ENCODE data around the gene NDUFAB1. TPM values are rescaled to one million over a fixed set of nuclear protein-coding genes. Genes with fewer than 3 reads are reported as not detected.
A peak's percentile ranks its signal among the peaks of the same experiment; 100 is the strongest.

NDUFAB1 gene
- total and polyA plus RNA-seq, 2 of the 13 experiments (the other 11 are each of a cell fraction or from before 2014, with no cell fraction given): 221 to 601 TPM

DNA sequence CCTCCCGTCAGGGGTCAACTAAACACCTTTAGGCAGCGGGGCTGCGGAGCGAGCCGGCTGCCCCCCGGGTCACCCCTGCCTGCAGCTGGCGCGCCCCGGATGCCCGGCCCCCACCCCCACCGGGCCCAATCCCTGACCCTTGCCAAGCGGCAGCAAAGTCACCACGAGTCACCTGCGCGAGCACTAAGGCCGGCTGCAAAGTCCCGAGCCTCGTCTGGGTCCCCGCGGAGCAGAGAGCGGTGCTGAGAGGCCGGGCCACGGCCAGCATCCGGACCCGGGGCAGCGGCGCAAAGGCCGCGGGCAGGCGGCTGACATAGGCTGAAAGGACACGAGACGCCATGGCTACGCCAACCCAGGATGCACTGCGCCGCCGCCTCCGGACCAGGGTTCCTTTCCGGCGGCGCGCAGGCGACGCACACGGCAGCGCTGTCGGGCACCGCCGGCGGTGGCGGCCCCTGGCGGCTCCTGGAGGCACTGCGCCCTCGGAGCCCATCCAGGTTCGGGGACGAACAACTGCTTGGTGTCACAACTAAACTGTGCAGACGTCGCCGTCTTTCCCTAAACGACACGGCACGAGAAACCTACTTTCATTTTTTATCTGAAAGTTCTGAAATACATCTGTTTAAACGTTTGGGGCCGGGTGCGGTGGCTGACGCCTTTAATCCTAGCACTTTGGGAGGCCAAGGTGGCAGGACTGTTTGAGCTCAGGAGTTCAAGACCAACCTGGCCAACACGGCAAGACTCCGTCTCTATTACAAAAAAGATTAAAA is at the start of gene NDUFAB1 (continued):
- TF ChIP-seq, protein P1, sequence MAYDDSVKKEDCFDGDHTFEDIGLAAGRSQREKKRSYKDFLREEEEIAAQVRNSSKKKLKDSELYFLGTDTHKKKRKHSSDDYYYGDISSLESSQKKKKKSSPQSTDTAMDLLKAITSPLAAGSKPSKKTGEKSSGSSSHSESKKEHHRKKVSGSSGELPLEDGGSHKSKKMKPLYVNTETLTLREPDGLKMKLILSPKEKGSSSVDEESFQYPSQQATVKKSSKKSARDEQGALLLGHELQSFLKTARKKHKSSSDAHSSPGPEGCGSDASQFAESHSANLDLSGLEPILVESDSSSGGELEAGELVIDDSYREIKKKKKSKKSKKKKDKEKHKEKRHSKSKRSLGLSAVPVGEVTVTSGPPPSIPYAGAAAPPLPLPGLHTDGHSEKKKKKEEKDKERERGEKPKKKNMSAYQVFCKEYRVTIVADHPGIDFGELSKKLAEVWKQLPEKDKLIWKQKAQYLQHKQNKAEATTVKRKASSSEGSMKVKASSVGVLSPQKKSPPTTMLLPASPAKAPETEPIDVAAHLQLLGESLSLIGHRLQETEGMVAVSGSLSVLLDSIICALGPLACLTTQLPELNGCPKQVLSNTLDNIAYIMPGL (CRISPR knock-in tag; IDR thresholded peaks at IDR 0.05; ENCODE audit: borderline replicate concordance in 1 of 2, low read depth in 1 of 2): peak; percentile 99
- TF ChIP-seq ATF6 (CRISPR knock-in tag; conservative IDR thresholded peaks at IDR 0.05) (peak; percentile 78), SAFB2 (CRISPR knock-in tag; IDR thresholded peaks at IDR 0.05; ENCODE audit: borderline replicate concordance, low read depth) (0 out of 2 replicates have a peak, but pooled peaks have one; percentile 88), NR2F6 (IDR thresholded peaks at IDR 0.05) (no peak), NR2F6 (CRISPR knock-in tag; IDR thresholded peaks at IDR 0.05) (peak; percentile 60; the same call in 1 of the 2 replicates), E2F2 (CRISPR knock-in tag; IDR thresholded peaks at IDR 0.05; ENCODE audit: borderline replicate concordance) (peak; percentile 84), ZUFSP (CRISPR knock-in tag; IDR thresholded peaks at IDR 0.05; ENCODE audit: borderline replicate concordance) (no peak), RBM39 (IDR thresholded peaks at IDR 0.05; ENCODE audit: low read depth, low read length, poor library complexity, severe bottlenecking) (peak; percentile 92), PHF21A (CRISPR knock-in tag; IDR thresholded peaks at IDR 0.05) (peak; percentile 83; the same call in 1 of the 2 replicates), GTF3A (CRISPR knock-in tag; conservative IDR thresholded peaks at IDR 0.05) (peak; percentile 79; the same call in 1 of the 2 replicates), ZNF709 (CRISPR knock-in tag; IDR thresholded peaks at IDR 0.05) (peak; percentile 92; the same call in 1 of the 2 replicates), AGO2 (optimal IDR thresholded peaks at IDR 0.05; ENCODE audit: low read depth, low read length) (peak; percentile 95), ZNF225 (CRISPR knock-in tag; IDR thresholded peaks at IDR 0.05) (peak; percentile 95), ZNF484 (CRISPR knock-in tag; IDR thresholded peaks at IDR 0.05; ENCODE audit: borderline replicate concordance, low read depth) (peak; percentile 77; the same call in 1 of the 2 replicates), ZNF326 (CRISPR knock-in tag; IDR thresholded peaks at IDR 0.05; ENCODE audit: borderline replicate concordance) (no peak), ZNF136 (CRISPR knock-in tag; IDR thresholded peaks at IDR 0.05; ENCODE audit: low read depth) (peak; percentile 93; the same call in 1 of the 2 replicates), HNF4A (CRISPR knock-in tag; IDR thresholded peaks at IDR 0.05) (peak; percentile 76)
- TF ChIP-seq, protein P2, sequence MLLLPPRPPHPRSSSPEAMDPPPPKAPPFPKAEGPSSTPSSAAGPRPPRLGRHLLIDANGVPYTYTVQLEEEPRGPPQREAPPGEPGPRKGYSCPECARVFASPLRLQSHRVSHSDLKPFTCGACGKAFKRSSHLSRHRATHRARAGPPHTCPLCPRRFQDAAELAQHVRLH (CRISPR knock-in tag; IDR thresholded peaks at IDR 0.05; ENCODE audit: borderline replicate concordance, low read depth): peak; percentile 99
- TF ChIP-seq, protein P3, sequence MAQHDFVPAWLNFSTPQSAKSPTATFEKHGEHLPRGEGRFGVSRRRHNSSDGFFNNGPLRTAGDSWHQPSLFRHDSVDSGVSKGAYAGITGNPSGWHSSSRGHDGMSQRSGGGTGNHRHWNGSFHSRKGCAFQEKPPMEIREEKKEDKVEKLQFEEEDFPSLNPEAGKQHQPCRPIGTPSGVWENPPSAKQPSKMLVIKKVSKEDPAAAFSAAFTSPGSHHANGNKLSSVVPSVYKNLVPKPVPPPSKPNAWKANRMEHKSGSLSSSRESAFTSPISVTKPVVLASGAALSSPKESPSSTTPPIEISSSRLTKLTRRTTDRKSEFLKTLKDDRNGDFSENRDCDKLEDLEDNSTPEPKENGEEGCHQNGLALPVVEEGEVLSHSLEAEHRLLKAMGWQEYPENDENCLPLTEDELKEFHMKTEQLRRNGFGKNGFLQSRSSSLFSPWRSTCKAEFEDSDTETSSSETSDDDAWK (CRISPR knock-in tag; IDR thresholded peaks at IDR 0.05): no peak

Data from HepG2 (cell line).